ENCODE results near the gene ATPAF2. TPM values are rescaled to one million over a fixed set of nuclear protein-coding genes. Genes with fewer than 3 reads are reported as not detected.

ATPAF2 gene
- polyA plus RNA-seq, 2 donors = 16.2 to 21.0 TPM

DNA sequence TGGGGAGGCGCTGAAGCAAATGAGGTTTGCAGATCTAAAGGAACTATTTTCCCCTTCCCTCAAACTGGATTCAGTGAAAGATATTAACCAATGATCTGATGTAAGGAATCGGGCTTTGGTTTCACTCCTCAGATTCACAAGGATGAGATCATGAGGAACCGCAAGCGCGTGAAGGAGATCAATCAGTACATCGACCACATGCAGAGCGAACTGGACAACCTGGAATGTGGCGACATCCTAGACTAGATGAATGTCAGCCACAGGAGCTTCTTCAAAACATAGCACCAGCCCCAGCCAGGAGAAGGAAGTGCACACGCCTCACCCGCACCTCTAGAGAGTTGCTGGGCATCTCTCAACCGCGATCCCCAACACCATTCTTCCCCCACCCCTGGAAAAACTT is 22.5 kb downstream of the ATPAF2 start:
- H3K9me3 ChIP-seq (ENCODE audit: control insufficient read depth in 2 of 2, insufficient read depth in 1 of 2, low read depth in 1 of 2, low read length in 1 of 2) = no peaks in the 10 kb centered on the region
- 96 to 97% methylated on average over 12 of the region's 12 CpGs for WGBS, 2 donors
- H3K4me3 ChIP-seq (ENCODE audit: low read depth in 1 of 2, low read length in 2 of 2) = no peak overlapping the region
- no peaks in the 10 kb centered on the region for H3K27me3 ChIP-seq (ENCODE audit: control insufficient read depth in 1 of 2, insufficient read depth in 2 of 2, low read length in 2 of 2)
- no peak overlapping the region for H3K27ac ChIP-seq (ENCODE audit: low read depth in 2 of 2, low read length in 1 of 2)
- H3K4me1 ChIP-seq (ENCODE audit: control insufficient read depth in 2 of 2, insufficient read depth in 2 of 2, low read length in 1 of 2) = peaks cover 2% of the 10 kb centered on the region in 2 donors
- peaks cover 0 to 13% of the 10 kb centered on the region in 2 donors for H3K36me3 ChIP-seq (ENCODE audit: control insufficient read depth in 2 of 2, insufficient read depth in 2 of 2, low read length in 1 of 2)

DNA sequence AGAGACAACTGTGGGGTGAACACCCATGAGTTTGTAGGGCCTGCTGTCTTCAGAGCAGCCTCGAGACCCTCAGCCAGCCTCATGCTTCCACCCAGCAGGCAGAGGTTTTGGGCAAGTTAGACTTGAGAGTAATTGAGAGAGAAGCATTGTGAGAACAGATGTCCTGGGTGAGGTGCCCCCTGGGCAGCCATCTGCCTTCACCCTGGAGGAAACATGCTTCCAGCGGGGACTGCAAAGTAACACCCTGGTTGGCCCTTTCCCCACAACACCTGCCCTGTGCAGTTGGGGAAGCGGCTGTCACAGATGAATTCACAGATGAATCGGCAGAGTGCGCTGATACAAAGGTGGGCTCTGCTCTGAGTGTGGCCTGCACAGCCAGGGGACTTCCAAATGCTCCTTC is 23.4 kb downstream of the ATPAF2 start:
- H3K4me1 ChIP-seq (ENCODE audit: control insufficient read depth in 2 of 2, insufficient read depth in 2 of 2, low read length in 1 of 2) = peaks cover 0 to 2% of the 10 kb centered on the region in 2 donors
- WGBS, 2 donors = 93 to 97% methylated on average over 5 of the region's 5 CpGs
- no peaks in the 10 kb centered on the region for H3K27me3 ChIP-seq (ENCODE audit: control insufficient read depth in 1 of 2, insufficient read depth in 2 of 2, low read length in 2 of 2)
- peaks cover 0 to under 1% of the 10 kb centered on the region in 2 donors for H3K9me3 ChIP-seq (ENCODE audit: control insufficient read depth in 2 of 2, insufficient read depth in 1 of 2, low read depth in 1 of 2, low read length in 1 of 2)
- no peak overlapping the region for H3K27ac ChIP-seq (ENCODE audit: low read depth in 2 of 2, low read length in 1 of 2)
- H3K4me3 ChIP-seq (ENCODE audit: low read depth in 1 of 2, low read length in 2 of 2) = no peak overlapping the region
- H3K36me3 ChIP-seq (ENCODE audit: control insufficient read depth in 2 of 2, insufficient read depth in 2 of 2, low read length in 1 of 2) = peaks cover 0 to 13% of the 10 kb centered on the region in 2 donors

GRCh38 chr17:18014006-18014405 is 25.0 kb downstream of the ATPAF2 start:
- WGBS, 2 donors = 77 to 83% methylated on average over 6 of the region's 6 CpGs
- Histone ChIP-seq H3K36me3 (ENCODE audit: control insufficient read depth in 2 of 2, insufficient read depth in 2 of 2, low read length in 1 of 2) (peaks cover 0 to 10% of the 10 kb centered on the region in 2 donors), H3K4me3 (ENCODE audit: low read depth in 1 of 2, low read length in 2 of 2) (no peak overlapping the region), H3K27ac (ENCODE audit: low read depth in 2 of 2, low read length in 1 of 2) (no peak overlapping the region), H3K4me1 (ENCODE audit: control insufficient read depth in 2 of 2, insufficient read depth in 2 of 2, low read length in 1 of 2) (no peaks in the 10 kb centered on the region), H3K9me3 (ENCODE audit: control insufficient read depth in 2 of 2, insufficient read depth in 1 of 2, low read depth in 1 of 2, low read length in 1 of 2) (peaks cover 0 to 2% of the 10 kb centered on the region in 2 donors), H3K27me3 (ENCODE audit: control insufficient read depth in 1 of 2, insufficient read depth in 2 of 2, low read length in 2 of 2) (no peaks in the 10 kb centered on the region)

- Histone ChIP-seq H3K27ac (ENCODE audit: low read depth in 2 of 2, low read length in 1 of 2) (no peak overlapping the region), H3K9me3 (ENCODE audit: control insufficient read depth in 2 of 2, insufficient read depth in 1 of 2, low read depth in 1 of 2, low read length in 1 of 2) (peaks cover 0 to 2% of the 10 kb centered on the region in 2 donors), H3K27me3 (ENCODE audit: control insufficient read depth in 1 of 2, insufficient read depth in 2 of 2, low read length in 2 of 2) (no peaks in the 10 kb centered on the region), H3K4me3 (ENCODE audit: low read depth in 1 of 2, low read length in 2 of 2) (no peak overlapping the region), H3K36me3 (ENCODE audit: control insufficient read depth in 2 of 2, insufficient read depth in 2 of 2, low read length in 1 of 2) (peaks cover 0 to 13% of the 10 kb centered on the region in 2 donors), H3K4me1 (ENCODE audit: control insufficient read depth in 2 of 2, insufficient read depth in 2 of 2, low read length in 1 of 2) (peaks cover 0 to 3% of the 10 kb centered on the region in 2 donors)
- WGBS, 2 donors = 90 to 92% methylated on average over 5 of the region's 5 CpGs
Observed at GRCh38 chr17:18011286-18011685, 27.7 kb downstream of the ATPAF2 start.

DNA sequence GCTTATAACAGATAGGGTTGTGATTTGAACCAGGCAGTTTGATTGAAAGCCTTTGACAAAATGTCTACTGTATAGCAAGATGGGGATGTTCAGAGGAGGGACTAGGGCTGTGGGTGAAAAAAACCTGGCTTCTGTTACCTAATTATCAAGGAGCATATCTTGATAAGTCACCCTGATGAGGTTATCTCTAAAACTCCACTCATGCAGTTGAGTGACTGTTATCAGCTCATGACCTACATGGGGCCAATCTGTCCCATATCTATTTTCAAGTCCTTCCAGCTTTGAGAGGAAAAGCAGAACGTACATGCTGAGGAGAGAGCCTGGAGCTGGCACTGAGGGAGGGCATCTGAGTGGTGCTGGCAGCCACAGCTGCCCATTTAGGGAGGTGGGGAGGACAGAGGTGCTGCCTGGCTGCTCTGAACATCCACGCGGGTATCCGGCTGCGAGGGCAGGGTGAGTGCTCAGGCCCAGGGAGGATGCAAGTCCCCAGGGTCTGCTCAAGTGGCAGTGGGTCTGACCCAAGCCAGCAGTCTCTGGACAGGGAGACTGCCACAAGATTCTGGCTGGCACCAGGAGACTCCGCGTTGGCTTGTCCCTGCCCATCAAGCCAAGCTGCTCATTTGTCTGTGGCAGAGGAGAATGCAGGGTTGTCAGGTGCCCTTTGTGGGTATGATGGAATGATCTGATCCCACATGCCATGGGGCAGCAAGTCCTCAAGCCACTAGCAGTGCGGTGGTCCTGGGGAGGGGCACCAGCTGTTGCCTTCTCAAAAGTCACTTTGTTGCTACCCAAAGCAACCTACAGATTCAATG is 29.2 kb downstream of the ATPAF2 start:
- Histone ChIP-seq H3K4me1 (ENCODE audit: control insufficient read depth in 2 of 2, insufficient read depth in 2 of 2, low read length in 1 of 2) (peaks cover 0 to 3% of the 10 kb centered on the region in 2 donors), H3K27ac (ENCODE audit: low read depth in 2 of 2, low read length in 1 of 2) (no peak overlapping the region), H3K4me3 (ENCODE audit: low read depth in 1 of 2, low read length in 2 of 2) (no peak overlapping the region), H3K27me3 (ENCODE audit: control insufficient read depth in 1 of 2, insufficient read depth in 2 of 2, low read length in 2 of 2) (no peaks in the 10 kb centered on the region), H3K9me3 (ENCODE audit: control insufficient read depth in 2 of 2, insufficient read depth in 1 of 2, low read depth in 1 of 2, low read length in 1 of 2) (peaks cover 0 to 2% of the 10 kb centered on the region in 2 donors), H3K36me3 (ENCODE audit: control insufficient read depth in 2 of 2, insufficient read depth in 2 of 2, low read length in 1 of 2) (peaks cover 0 to 8% of the 10 kb centered on the region in 2 donors)
- WGBS, 2 donors = 88 to 96% methylated on average over 8 of the region's 8 CpGs

DNA sequence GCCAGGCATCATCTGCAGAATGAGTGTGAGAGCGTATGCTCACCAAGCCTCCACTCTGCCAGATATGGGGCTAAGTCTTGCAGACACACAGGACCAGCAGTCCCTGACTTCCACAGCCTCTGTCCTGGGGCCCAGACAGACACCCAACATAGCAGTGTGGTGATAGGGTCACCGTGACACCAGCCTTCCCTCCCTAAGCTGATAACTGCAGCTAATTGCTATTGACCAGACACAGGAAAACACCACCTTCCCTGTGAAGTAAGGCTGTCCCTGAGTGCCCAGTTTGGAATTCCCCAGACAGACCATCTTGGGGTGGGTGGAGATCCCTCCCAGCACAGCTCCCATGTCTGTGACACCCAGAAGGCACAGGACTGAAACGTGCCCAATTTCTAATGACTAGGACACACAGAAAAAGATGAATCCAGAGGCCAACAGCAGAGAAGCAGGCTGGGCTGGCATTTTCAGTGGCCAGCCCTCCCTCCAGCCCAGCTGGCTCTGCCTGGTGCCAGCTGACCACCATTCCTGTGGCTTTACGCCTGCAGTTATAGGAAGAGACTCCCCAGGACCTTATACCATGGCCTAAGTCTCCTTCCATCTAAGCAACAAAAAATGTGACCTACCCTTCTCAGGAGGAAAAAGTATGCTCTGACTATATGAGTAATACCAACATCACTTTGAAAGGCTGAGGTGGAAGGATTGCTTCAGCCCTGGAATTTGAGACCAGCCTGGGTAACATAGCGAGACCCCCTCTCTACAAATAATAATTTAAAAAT is 30.3 kb downstream of the ATPAF2 start:
- Histone ChIP-seq H3K36me3 (ENCODE audit: control insufficient read depth in 2 of 2, insufficient read depth in 2 of 2, low read length in 1 of 2) (peaks cover 0 to 8% of the 10 kb centered on the region in 2 donors), H3K4me3 (ENCODE audit: low read depth in 1 of 2, low read length in 2 of 2) (no peak overlapping the region), H3K27me3 (ENCODE audit: control insufficient read depth in 1 of 2, insufficient read depth in 2 of 2, low read length in 2 of 2) (no peaks in the 10 kb centered on the region), H3K27ac (ENCODE audit: low read depth in 2 of 2, low read length in 1 of 2) (peak overlapping the region in 1 of 2 donors; percentile 42), H3K9me3 (ENCODE audit: control insufficient read depth in 2 of 2, insufficient read depth in 1 of 2, low read depth in 1 of 2, low read length in 1 of 2) (peaks cover 0 to 2% of the 10 kb centered on the region in 2 donors), H3K4me1 (ENCODE audit: control insufficient read depth in 2 of 2, insufficient read depth in 2 of 2, low read length in 1 of 2) (peaks cover 0 to 3% of the 10 kb centered on the region in 2 donors)
- 82 to 97% methylated on average over 5 of the region's 5 CpGs for WGBS, 2 donors

GRCh38 chr17:18006495-18007239 is 32.3 kb downstream of the ATPAF2 start:
- 76 to 80% methylated on average over 30 to 31 of the region's 31 CpGs for WGBS, 2 donors
- H3K4me1 ChIP-seq (ENCODE audit: control insufficient read depth in 2 of 2, insufficient read depth in 2 of 2, low read length in 1 of 2) = peaks cover 0 to 3% of the 10 kb centered on the region in 2 donors
- peaks cover 0 to 8% of the 10 kb centered on the region in 2 donors for H3K36me3 ChIP-seq (ENCODE audit: control insufficient read depth in 2 of 2, insufficient read depth in 2 of 2, low read length in 1 of 2)
- H3K4me3 ChIP-seq (ENCODE audit: low read depth in 1 of 2, low read length in 2 of 2) = no peak overlapping the region
- H3K27ac ChIP-seq (ENCODE audit: low read depth in 2 of 2, low read length in 1 of 2) = no peak overlapping the region
- no peaks in the 10 kb centered on the region for H3K27me3 ChIP-seq (ENCODE audit: control insufficient read depth in 1 of 2, insufficient read depth in 2 of 2, low read length in 2 of 2)
- peaks cover 0 to 2% of the 10 kb centered on the region in 2 donors for H3K9me3 ChIP-seq (ENCODE audit: control insufficient read depth in 2 of 2, insufficient read depth in 1 of 2, low read depth in 1 of 2, low read length in 1 of 2)

- no peak overlapping the region for H3K27ac ChIP-seq (ENCODE audit: low read depth in 2 of 2, low read length in 1 of 2)
- H3K4me1 ChIP-seq (ENCODE audit: control insufficient read depth in 2 of 2, insufficient read depth in 2 of 2, low read length in 1 of 2) = peaks cover 0 to 3% of the 10 kb centered on the region in 2 donors
- peaks cover 0 to 8% of the 10 kb centered on the region in 2 donors for H3K36me3 ChIP-seq (ENCODE audit: control insufficient read depth in 2 of 2, insufficient read depth in 2 of 2, low read length in 1 of 2)
- peaks cover 0 to under 1% of the 10 kb centered on the region in 2 donors for H3K9me3 ChIP-seq (ENCODE audit: control insufficient read depth in 2 of 2, insufficient read depth in 1 of 2, low read depth in 1 of 2, low read length in 1 of 2)
- H3K4me3 ChIP-seq (ENCODE audit: low read depth in 1 of 2, low read length in 2 of 2) = no peak overlapping the region
- WGBS, 2 donors = 76 to 83% methylated on average over 3 of the region's 3 CpGs
- H3K27me3 ChIP-seq (ENCODE audit: control insufficient read depth in 1 of 2, insufficient read depth in 2 of 2, low read length in 2 of 2) = no peaks in the 10 kb centered on the region
Observed at GRCh38 chr17:18005496-18005895, 33.5 kb downstream of the ATPAF2 start.

DNA sequence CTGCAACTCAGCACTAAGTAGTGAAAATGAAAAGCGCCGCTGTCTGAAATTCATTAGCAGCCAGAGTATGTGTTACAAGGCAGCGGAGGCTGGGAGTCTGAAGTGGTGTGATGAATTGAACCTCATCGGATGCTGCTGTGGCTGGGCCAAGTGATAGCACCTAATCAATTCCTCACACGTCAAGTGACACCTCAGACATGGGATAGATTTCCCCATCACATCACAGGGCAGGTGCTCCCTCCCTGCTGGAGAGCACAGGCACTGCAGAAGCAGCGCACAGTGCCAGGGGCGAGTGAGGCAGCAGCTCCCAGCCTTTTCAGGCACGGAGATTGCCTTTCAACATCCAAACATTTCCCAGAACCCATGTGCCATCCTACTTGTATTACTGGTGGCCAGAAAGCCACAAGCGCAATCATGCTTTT is 34.1 kb downstream of the ATPAF2 start:
- H3K9me3 ChIP-seq (ENCODE audit: control insufficient read depth in 2 of 2, insufficient read depth in 1 of 2, low read depth in 1 of 2, low read length in 1 of 2) = no peaks in the 10 kb centered on the region
- H3K36me3 ChIP-seq (ENCODE audit: control insufficient read depth in 2 of 2, insufficient read depth in 2 of 2, low read length in 1 of 2) = peaks cover 0 to 8% of the 10 kb centered on the region in 2 donors
- no peak overlapping the region for H3K4me3 ChIP-seq (ENCODE audit: low read depth in 1 of 2, low read length in 2 of 2)
- H3K27me3 ChIP-seq (ENCODE audit: control insufficient read depth in 1 of 2, insufficient read depth in 2 of 2, low read length in 2 of 2) = no peaks in the 10 kb centered on the region
- peaks cover 0 to 3% of the 10 kb centered on the region in 2 donors for H3K4me1 ChIP-seq (ENCODE audit: control insufficient read depth in 2 of 2, insufficient read depth in 2 of 2, low read length in 1 of 2)
- no peak overlapping the region for H3K27ac ChIP-seq (ENCODE audit: low read depth in 2 of 2, low read length in 1 of 2)
- WGBS, 2 donors = 83 to 90% methylated on average over 9 of the region's 9 CpGs

Data from esophagus (tissue), 2 donors.